Stomach (tissue), 9 donors: Measurements from ENCODE around the gene NEFH. TPM values are rescaled to one million over a fixed set of nuclear protein-coding genes. Genes with fewer than 3 reads are reported as not detected.

Experiments used
- DNase-seq, 2 donors: peaks; one replicate each; pipeline versions ENCODE4 v3.0.0 to v3.0.0-alpha.2; 2013 to 2019
- H3K27ac ChIP-seq, 5 donors: fragments of 200-600 bp in 4 of 5; sonication (generic) in 4 of 5; one replicate each; pipeline ENCODE4 v1.5.1; 2013 to 2019; ENCODE audit warnings: mild to moderate bottlenecking in 1 of 5, moderate library complexity in 1 of 5
- H3K27me3 ChIP-seq, 3 donors: fragments of 200-600 bp; sonication (generic); one replicate each; pipeline ENCODE4 v1.5.1; 2017 to 2019; ENCODE audit warnings: mixed run types in 1 of 3
- H3K36me3 ChIP-seq, 4 donors: fragments of 200-600 bp; sonication (generic); 1 replicate in 3 of 4; 2 replicates in 1 of 4; pipeline ENCODE4 v1.5.1; 2016 to 2019
- H3K4me1 ChIP-seq, 4 donors: fragments of 200-600 bp; sonication (generic); one replicate each; pipeline ENCODE4 v1.5.1; 2016 to 2019
- H3K4me3 ChIP-seq, 4 donors: fragments of 200-600 bp; sonication (generic) in 3 of 4; one replicate each; pipeline ENCODE4 v1.5.1; 2016 to 2019; ENCODE audit warnings: mild to moderate bottlenecking in 1 of 4
- H3K9me3 ChIP-seq, 4 donors: fragments of 200-600 bp; sonication (generic); one replicate each; pipeline ENCODE4 v1.5.1; 2016 to 2019
- CTCF ChIP-seq, 7 experiments: fragments of 450-650 bp in 4 of 7; fragments of 200-600 bp in 3 of 7; sonication (generic) in 3 of 7; IDR thresholded peaks; one replicate each; pipeline ENCODE4 v1.5.1; 2016 to 2019; ENCODE audit warnings: antibody characterized with exemption in 7 of 7, control low read depth in 2 of 7, mild to moderate bottlenecking in 1 of 7
- EP300 ChIP-seq: sonication (generic); formaldehyde crosslinking; IDR thresholded peaks from one replicate; pipeline ENCODE4 v1.6.1; 2017; ENCODE audit warnings: antibody characterized with exemption
- POLR2A ChIP-seq, 4 donors: fragments of 450-650 bp; IDR thresholded peaks; one replicate each; pipeline ENCODE4 v1.6.1; 2016; ENCODE audit warnings: antibody characterized with exemption in 4 of 4, control low read depth in 2 of 4, mild to moderate bottlenecking in 1 of 4, moderate library complexity in 1 of 4
- POLR2AphosphoS5 ChIP-seq, 3 donors: sonication (generic); formaldehyde crosslinking; IDR thresholded peaks; one replicate each; pipeline ENCODE4 v1.6.1; 2016; ENCODE audit warnings: antibody characterized with exemption in 3 of 3
- WGBS, 5 donors: extraction: QIAGEN DNeasy Blood & Tissue Kit in 3 of 5; methylation state at CpG; one replicate each; pipeline versions ENCODE4 v1.1.5 to v1.1.7; 2013 to 2018; 5-methylcytosine and 5-hydroxymethylcytosine counted together
- intact Hi-C: fragments of 100-400 bp; cut with DNase I; formaldehyde crosslinking; loops from one replicate; pipeline ENCODE4 v1.15.1; 2023; ENCODE audit warnings: low total_unique reads
- polyA plus RNA-seq, 3 donors: library from polyadenylated mRNA; stranded (reverse); fragments of 200-250 nt; gene quantifications; one replicate each; pipeline ENCODE4 v1.2.3, GENCODE V29; 2013
- total RNA-seq, 5 donors: library from RNA; depleted of rRNA; stranded (reverse); fragments of >200 nt; gene quantifications; one replicate each; pipeline versions ENCODE4 v1.1.0 to v1.2.3, GENCODE V29; 2014 to 2016
- donor health status: healthy with polysubstance abuse.
- donor health status: Bipolar disorder and iron deficiency.
- donor health status: healthy.

NEFH gene
- total and polyA plus RNA-seq, 8 donors: 0.14 to 2.7 (median 0.43) TPM; not detected in 3

- 77 to 88% (median 82%) methylated on average over 8 of the region's 8 CpGs for WGBS, 5 donors
- Histone ChIP-seq H3K4me1 (peaks cover 0 to 8% (median 0%) of the 10 kb centered on the region in 4 donors), H3K36me3 (peaks cover 0 to 15% (median 7%) of the 10 kb centered on the region in 4 donors), H3K9me3 (peaks cover 0 to under 1% (median 0%) of the 10 kb centered on the region in 4 donors), H3K4me3 (no peak overlapping the region), H3K27me3 (no peaks in the 10 kb centered on the region), H3K27ac (no peak overlapping the region)
- TF ChIP-seq EP300 (no peak), CTCF (IDR thresholded peaks at IDR 0.05) (no peak), POLR2A (IDR thresholded peaks at IDR 0.05) (no peak), POLR2AphosphoS5 (IDR thresholded peaks at IDR 0.05) (no peak)
- no peak for DNase-seq
- intact Hi-C loops: no loop called here
These were observed 19.8 kb downstream of the NEFH start for GRCh38 chr22:29499852-29500251.

DNA sequence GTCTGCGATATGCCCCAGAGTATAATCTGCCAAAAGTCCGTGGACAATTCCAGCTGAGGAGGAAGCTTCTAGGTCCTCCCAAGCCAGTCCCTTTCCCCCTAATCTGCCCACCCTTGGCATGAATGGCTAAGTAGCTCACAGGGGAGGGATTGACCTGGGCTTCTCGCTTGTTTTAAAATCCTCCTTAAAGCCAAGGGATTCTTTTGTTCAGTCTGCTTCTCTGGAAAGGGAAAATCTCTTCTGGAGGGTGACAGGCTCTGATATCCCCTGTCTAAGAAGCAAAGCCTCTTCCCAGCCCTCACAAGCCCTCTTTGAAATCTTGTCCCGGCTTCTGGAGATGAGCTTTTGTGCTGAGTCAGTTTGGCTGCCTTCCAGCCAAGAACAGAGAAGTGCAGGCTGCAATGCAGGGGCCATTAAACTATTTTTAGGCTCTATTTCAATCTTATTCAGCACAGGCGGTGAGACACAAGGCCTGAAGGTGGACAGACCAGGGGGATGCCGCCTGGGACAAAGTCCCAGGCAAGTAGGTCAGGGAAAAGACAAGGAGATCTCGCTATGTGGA lies 23.9 kb downstream of the NEFH start:
- Histone ChIP-seq H3K27me3 (no peaks in the 10 kb centered on the region), H3K27ac (no peak overlapping the region), H3K9me3 (no peaks in the 10 kb centered on the region), H3K36me3 (peaks cover 24 to 52% (median 47%) of the 10 kb centered on the region in 4 donors), H3K4me3 (no peak overlapping the region), H3K4me1 (peaks cover 0 to 8% (median 0%) of the 10 kb centered on the region in 4 donors)
- WGBS, 5 donors: 57 to 79% (median 71%) methylated on average over 7 of the region's 7 CpGs
- TF ChIP-seq POLR2AphosphoS5 (IDR thresholded peaks at IDR 0.05) (no peak), POLR2A (IDR thresholded peaks at IDR 0.05) (no peak), EP300 (no peak), CTCF (IDR thresholded peaks at IDR 0.05) (no peak)
- intact Hi-C loops: no loop called here
- peak in 1 of 2 donors; percentile 66 for DNase-seq

DNA sequence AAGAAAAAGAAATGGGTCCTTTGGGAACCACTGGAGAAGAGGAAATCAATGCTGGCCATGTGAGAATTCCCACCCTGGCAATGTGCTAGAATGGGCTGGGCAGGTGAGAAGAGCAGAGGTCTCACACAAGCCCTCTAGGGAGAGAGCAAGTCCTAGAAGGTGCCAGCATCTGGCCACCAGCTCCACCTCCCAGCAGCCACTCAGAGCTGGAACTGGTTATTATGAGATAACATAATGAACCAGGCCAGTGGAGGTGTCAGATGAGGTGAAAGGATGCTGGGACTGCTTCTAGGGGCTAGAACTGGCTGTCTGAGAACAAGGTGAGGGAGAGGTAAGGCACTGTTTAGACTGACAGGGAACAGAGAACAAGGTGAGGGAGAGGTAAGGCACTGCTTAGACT lies 29.3 kb downstream of the NEFH start:
- Histone ChIP-seq H3K4me3 (no peak overlapping the region), H3K27me3 (no peaks in the 10 kb centered on the region), H3K36me3 (peaks cover 43 to 95% (median 92%) of the 10 kb centered on the region in 4 donors), H3K9me3 (no peaks in the 10 kb centered on the region), H3K27ac (no peak overlapping the region), H3K4me1 (no peaks in the 10 kb centered on the region)
- no peak for DNase-seq
- TF ChIP-seq CTCF (IDR thresholded peaks at IDR 0.05) (no peak), POLR2A (IDR thresholded peaks at IDR 0.05) (no peak), POLR2AphosphoS5 (IDR thresholded peaks at IDR 0.05) (no peak), EP300 (no peak)
- intact Hi-C loops: no loop called here

GRCh38 chr22:29509815-29510214 lies 29.8 kb downstream of the NEFH start:
- intact Hi-C loops: no loop called here
- WGBS, 5 donors: 78 to 100% (median 88%) methylated on average over 1 of the region's 1 CpG
- no peaks in the 10 kb centered on the region for H3K4me1 ChIP-seq
- TF ChIP-seq POLR2AphosphoS5 (IDR thresholded peaks at IDR 0.05): no peak
- TF ChIP-seq CTCF (IDR thresholded peaks at IDR 0.05): no peak
- TF ChIP-seq POLR2A (IDR thresholded peaks at IDR 0.05): no peak
- no peak for TF ChIP-seq EP300
- H3K9me3 ChIP-seq: no peaks in the 10 kb centered on the region
- no peaks in the 10 kb centered on the region for H3K27me3 ChIP-seq
- no peak for DNase-seq
- no peak overlapping the region for H3K27ac ChIP-seq
- H3K36me3 ChIP-seq: peaks cover 43 to 99% (median 97%) of the 10 kb centered on the region in 4 donors
- no peak overlapping the region for H3K4me3 ChIP-seq
